Activated CD8-positive, alpha-beta T cell treated with anti-CD3 and anti-CD28 coated beads for 36 hours (primary cell): ENCODE measurements around the gene GOLPH3L. TPM values are rescaled to one million over a fixed set of nuclear protein-coding genes. Genes with fewer than 3 reads are reported as not detected.
"Not testable (repeated sequence)": the region's sequence is repeated elsewhere in the genome, so short reads cannot be mapped to it uniquely, and the experiment has no call there.

Experiments used
- ATAC-seq: fragments of 200-7000 bp; cut with Tn5 transposase; one replicate; pipeline ENCODE4 v1.10.0; 2021; ENCODE audit warnings: mild to moderate bottlenecking, moderate library complexity
- CTCF ChIA-PET: fragments of 350-600 bp; sonication (Branson Sonifier 250); formaldehyde crosslinking; loops from one replicate; lab custom pipeline; 2021; ENCODE audit warnings: antibody characterized with exemption; lab: Charles Lee
- POLR2A ChIA-PET: fragments of 350-600 bp; sonication (Branson Sonifier 250); formaldehyde crosslinking; loops from one replicate; lab custom pipeline; 2021; ENCODE audit warnings: antibody characterized with exemption; lab: Charles Lee
- DNase-seq: peaks from one replicate; pipeline ENCODE4 v3.0.0-alpha.2; 2020
- H3K27ac Mint-ChIP-seq: one replicate; pipeline ENCODE4 v1.8.0; 2021; ENCODE audit warnings: mild to moderate bottlenecking, mixed read lengths
- H3K27me3 Mint-ChIP-seq: one replicate; pipeline ENCODE4 v1.8.0; 2021; ENCODE audit warnings: mixed read lengths
- H3K36me3 Mint-ChIP-seq: one replicate; pipeline ENCODE4 v1.8.0; 2021; ENCODE audit warnings: low read depth, mixed read lengths
- H3K4me1 Mint-ChIP-seq: one replicate; pipeline ENCODE4 v1.8.0; 2021; ENCODE audit warnings: low read depth, mixed read lengths
- H3K4me3 Mint-ChIP-seq: one replicate; pipeline ENCODE4 v1.8.0; 2021; ENCODE audit warnings: mild to moderate bottlenecking, moderate library complexity, mixed read lengths
- H3K9me3 Mint-ChIP-seq: one replicate; pipeline ENCODE4 v1.8.0; 2021; ENCODE audit warnings: mixed read lengths
- CTCF ChIP-seq: fragments of 200-600 bp; IDR thresholded peaks from one replicate; pipeline ENCODE4 v1.8.0; 2022; ENCODE audit warnings: antibody characterized with exemption, mild to moderate bottlenecking
- intact Hi-C: fragments of 100-400 bp; cut with micrococcal nuclease; formaldehyde crosslinking; loops from one replicate; pipeline ENCODE4 v1.10.0; 2022
- total RNA-seq, 2 experiments: library from RNA; stranded (reverse); gene quantifications; one replicate each; pipeline ENCODE4 v1.2.3, GENCODE V29; 2021

GOLPH3L gene
- total RNA-seq, 2 experiments from 2014 or later, result 15.8 to 16.9 TPM

DNA sequence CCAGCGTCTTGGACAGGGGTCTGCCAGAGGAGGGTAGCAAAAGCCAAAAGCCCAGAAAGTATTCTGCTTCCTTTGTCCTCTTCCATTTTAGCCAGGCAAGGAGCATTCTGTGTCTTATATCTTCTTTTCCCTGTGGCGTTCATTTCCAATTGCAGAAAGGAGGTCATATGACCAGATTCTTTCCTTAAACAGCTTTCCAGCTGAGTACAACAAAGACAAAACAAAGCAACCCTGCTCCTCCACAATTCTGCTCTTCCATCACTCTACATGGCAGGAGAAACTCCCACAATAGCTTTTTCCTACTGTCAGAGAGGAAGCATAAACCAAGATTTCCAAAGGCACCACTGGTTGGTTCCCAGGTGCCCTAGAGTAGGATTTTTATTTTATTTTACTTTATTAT, 87.2 kb downstream of the GOLPH3L start:
- H3K27ac Mint-ChIP-seq, result peak overlapping the region; percentile 66
- peaks cover 34% of the 10 kb centered on the region for H3K36me3 Mint-ChIP-seq
- peaks cover 44% of the 10 kb centered on the region for H3K4me1 Mint-ChIP-seq
- H3K9me3 Mint-ChIP-seq, result no peaks in the 10 kb centered on the region
- CTCF ChIA-PET, result interaction anchor here (0.9 to 1.4 kb wide), 4 partner anchors 10 to 49 kb away, joined by 3 to 8 read pairs (median 4); partner anchors contain the start of gene MCL1
- no peak overlapping the region for H3K4me3 Mint-ChIP-seq
- ATAC-seq (no peak), DNase-seq (no peak)
- intact Hi-C loops, result loop anchor here (5.0 kb wide), 1 partner anchor 32 kb away; the partner anchor contains the start of gene MCL1
- no peaks in the 10 kb centered on the region for H3K27me3 Mint-ChIP-seq
- TF ChIP-seq CTCF, result no peak
- POLR2A ChIA-PET, result interaction anchor here (1.2 to 30.2 kb wide), 2 partner anchors 27 to 40 kb away, joined by 3 to 678 read pairs; partner anchors contain the start of gene MCL1

DNA sequence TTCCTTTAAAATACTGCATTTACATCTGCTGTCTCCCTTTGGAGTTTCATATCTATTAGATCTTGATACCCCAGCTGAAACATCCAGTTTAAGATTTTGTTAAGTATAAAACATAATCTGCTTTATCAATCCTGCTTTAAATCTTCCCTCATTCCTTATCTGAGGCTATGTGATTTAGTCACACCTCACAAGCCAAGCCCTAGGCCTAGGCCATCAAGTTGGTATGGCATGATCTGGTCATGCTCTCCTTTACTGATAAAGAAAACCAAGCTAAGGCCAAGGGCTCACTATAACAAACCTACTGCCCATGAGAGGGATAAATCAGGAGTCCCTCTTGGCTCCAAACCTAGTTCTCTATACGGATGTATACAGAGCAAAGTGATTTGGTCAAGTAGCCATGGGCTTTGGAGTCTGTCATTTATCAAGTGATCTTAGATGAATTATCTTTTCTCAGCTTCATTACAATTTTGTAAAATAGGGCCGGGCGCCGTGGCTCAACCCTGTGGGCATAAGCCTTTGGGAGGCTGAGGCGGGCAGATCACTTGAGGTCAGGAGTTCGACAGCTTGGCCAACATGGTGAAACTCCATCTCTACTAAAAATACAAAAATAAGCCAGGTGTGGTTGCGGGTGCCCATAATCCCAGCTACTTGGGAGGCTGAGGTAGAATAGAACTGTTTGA, 90.4 kb downstream of the GOLPH3L start:
- H3K27me3 Mint-ChIP-seq, result no peaks in the 10 kb centered on the region
- H3K4me3 Mint-ChIP-seq, result no peak overlapping the region
- ChIA-PET POLR2A (interaction anchor here (30.2 kb wide), 1 partner anchor 37 kb away, joined by 678 read pairs; the partner anchor contains the start of gene MCL1), CTCF (interaction anchor here (0.8 to 1.2 kb wide), 2 partner anchors 26 to 46 kb away, joined by 3 to 5 read pairs; no protein-coding TSS in a partner anchor)
- peaks cover 16% of the 10 kb centered on the region for H3K36me3 Mint-ChIP-seq
- DNase-seq (no peak), ATAC-seq (no peak)
- TF ChIP-seq CTCF, result no peak
- no peaks in the 10 kb centered on the region for H3K9me3 Mint-ChIP-seq
- H3K27ac Mint-ChIP-seq, result no peak overlapping the region
- intact Hi-C loops, result no loop called here
- peaks cover 21% of the 10 kb centered on the region for H3K4me1 Mint-ChIP-seq

GRCh38 chr1:150605451-150605731, 91.6 kb downstream of the GOLPH3L start:
- H3K27me3 Mint-ChIP-seq, DNase-seq, CTCF ChIA-PET, H3K4me3 Mint-ChIP-seq, H3K9me3 Mint-ChIP-seq, intact Hi-C loops, ATAC-seq: not testable (repeated sequence)
- Mint-ChIP-seq H3K27ac (peak overlapping the region; percentile 20), H3K36me3 (peaks cover 12% of the 10 kb centered on the region), H3K4me1 (peaks cover 14% of the 10 kb centered on the region)
- POLR2A ChIA-PET, result interaction anchor here (30.2 kb wide), 1 partner anchor 36 kb away, joined by 678 read pairs; the partner anchor contains the start of gene MCL1

GRCh38 chr1:150604226-150604588, 92.7 kb downstream of the GOLPH3L start:
- Mint-ChIP-seq H3K27me3 (no peaks in the 10 kb centered on the region), H3K4me1 (peaks cover 11% of the 10 kb centered on the region), H3K4me3 (no peak overlapping the region), H3K27ac (peak overlapping the region; percentile 87), H3K36me3 (peaks cover 14% of the 10 kb centered on the region), H3K9me3 (no peaks in the 10 kb centered on the region)
- ATAC-seq, result no peak
- POLR2A ChIA-PET, result interaction anchor here (1.2 to 30.2 kb wide), 2 partner anchors 18 to 35 kb away, joined by 3 to 678 read pairs; partner anchors contain the start of gene MCL1
- intact Hi-C loops, result no loop called here
- no peak for TF ChIP-seq CTCF
- CTCF ChIA-PET, result interaction anchor here (1.2 to 1.6 kb wide), 3 partner anchors 17 to 89 kb away, joined by 3 to 7 read pairs (median 6); partner anchors contain the start of gene FALEC
- no peak for DNase-seq

DNA sequence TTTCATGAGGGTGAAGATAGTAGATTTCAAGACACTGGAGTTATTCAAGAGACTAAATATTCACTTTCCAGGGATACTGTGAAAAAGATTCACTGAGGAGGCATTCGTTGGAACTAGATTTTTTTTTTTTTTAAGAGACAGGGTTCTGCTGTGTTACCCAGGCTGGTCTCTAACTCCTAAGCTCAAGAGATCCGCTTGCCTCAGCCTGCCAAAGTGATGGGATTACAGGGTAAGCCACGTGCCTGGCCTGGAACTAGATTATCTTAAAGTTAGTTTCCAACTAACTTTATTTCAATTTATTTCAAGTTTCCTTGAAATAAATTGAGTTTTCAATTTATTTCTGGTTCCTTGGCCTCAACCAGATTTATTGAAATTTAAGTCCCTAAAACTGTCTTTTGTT, 93.2 kb downstream of the GOLPH3L start:
- no peaks in the 10 kb centered on the region for H3K27me3 Mint-ChIP-seq
- CTCF ChIA-PET, result interaction anchor here (1.2 to 1.6 kb wide), 3 partner anchors 17 to 88 kb away, joined by 3 to 7 read pairs (median 6); partner anchors contain the start of gene FALEC
- H3K4me1 Mint-ChIP-seq, result peaks cover 11% of the 10 kb centered on the region
- TF ChIP-seq CTCF, result no peak
- H3K9me3 Mint-ChIP-seq, result no peaks in the 10 kb centered on the region
- DNase-seq, result no peak
- H3K4me3 Mint-ChIP-seq, result no peak overlapping the region
- peaks cover 12% of the 10 kb centered on the region for H3K36me3 Mint-ChIP-seq
- H3K27ac Mint-ChIP-seq, result peak overlapping the region; percentile 46
- intact Hi-C loops, result no loop called here
- POLR2A ChIA-PET, result interaction anchor here (1.2 to 30.2 kb wide), 2 partner anchors 17 to 34 kb away, joined by 3 to 678 read pairs; partner anchors contain the start of gene MCL1
- ATAC-seq, result no peak

DNA sequence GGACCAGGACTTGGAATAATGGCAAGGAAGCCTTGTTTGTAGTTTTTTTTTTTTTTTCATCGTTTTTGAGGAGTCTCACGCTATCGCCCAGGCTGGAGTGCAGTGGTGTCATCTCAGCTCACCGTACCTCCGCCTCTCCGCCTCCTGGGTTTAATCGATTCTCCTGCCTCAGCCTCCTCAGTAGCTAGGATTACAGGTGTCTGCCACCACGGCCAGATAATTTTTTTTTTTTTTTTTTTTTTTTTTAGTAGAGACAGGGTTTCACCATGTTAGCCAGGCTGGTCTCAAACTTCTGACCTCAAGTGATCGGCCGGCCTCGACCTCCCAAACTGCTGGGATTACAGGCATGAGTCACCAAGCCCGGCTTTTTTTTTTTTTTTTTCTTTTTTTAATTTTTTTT, 94.6 kb downstream of the GOLPH3L start:
- DNase-seq, H3K27ac Mint-ChIP-seq, H3K27me3 Mint-ChIP-seq, CTCF ChIA-PET, intact Hi-C loops, ATAC-seq, H3K4me3 Mint-ChIP-seq, H3K9me3 Mint-ChIP-seq: not testable (repeated sequence)
- POLR2A ChIA-PET, result interaction anchor here (30.2 kb wide), 1 partner anchor 33 kb away, joined by 678 read pairs; the partner anchor contains the start of gene MCL1
- peaks cover 11% of the 10 kb centered on the region for H3K4me1 Mint-ChIP-seq
- H3K36me3 Mint-ChIP-seq, result peaks cover 12% of the 10 kb centered on the region
